Keratinocyte (primary cell): Measurements from ENCODE around the gene DKC1. TPM values are rescaled to one million over a fixed set of nuclear protein-coding genes. Genes with fewer than 3 reads are reported as not detected.
A peak's percentile ranks its signal among the peaks of the same experiment; 100 is the strongest.
"Not testable (repeated sequence)": the region's sequence is repeated elsewhere in the genome, so short reads cannot be mapped to it uniquely, and the experiment has no call there.

ENCODE experiments used
- DNase-seq: peaks from one replicate; pipeline ENCODE4 v3.0.0-alpha.2; 2011; ENCODE audit warnings: low read depth, missing footprints, low spot score
- FAIRE-seq: peaks from 2 replicates; lab custom pipeline; 2011; peaks lifted over from hg19 to GRCh38; lab: Jason Lieb, UNC
- H2AFZ ChIP-seq: 2 replicates; pipeline ENCODE4 v1.6.0; 2012; ENCODE audit warnings: low read length, control low read depth, inconsistent platforms; ENCODE audit not compliant: control insufficient read depth
- H3K27ac ChIP-seq: 2 replicates; pipeline ENCODE4 v1.5.1; 2011; ENCODE audit warnings: low read length; ENCODE audit not compliant: control insufficient read depth, insufficient read depth
- H3K27me3 ChIP-seq: 3 replicates; pipeline ENCODE4 v1.6.0; 2011; ENCODE audit warnings: low read length; ENCODE audit not compliant: control insufficient read depth, insufficient read depth; ENCODE audit errors: extremely low read depth
- H3K36me3 ChIP-seq, 2 experiments: 2 replicates in 1 of 2; 3 replicates in 1 of 2; pipeline ENCODE4 v1.5.1; 2011; ENCODE audit warnings: low read length in 2 of 2, mild to moderate bottlenecking in 1 of 2; ENCODE audit not compliant: control insufficient read depth in 2 of 2, insufficient read depth in 2 of 2; ENCODE audit errors: extremely low read depth in 1 of 2
- H3K4me1 ChIP-seq: 3 replicates; pipeline ENCODE4 v1.5.1; 2011; ENCODE audit warnings: low read length; ENCODE audit not compliant: control insufficient read depth, insufficient read depth; ENCODE audit errors: extremely low read depth
- H3K4me2 ChIP-seq: 3 replicates; pipeline ENCODE4 v1.6.0; 2011; ENCODE audit warnings: low read depth, low read length; ENCODE audit not compliant: control insufficient read depth, insufficient read depth; ENCODE audit errors: extremely low read depth
- H3K4me3 ChIP-seq, 3 experiments: fragments of 200-600 bp in 1 of 3; sonication (generic) in 1 of 3; 2 replicates in 2 of 3; 3 replicates in 1 of 3; pipeline ENCODE4 v1.5.1; 2011 to 2016; ENCODE audit warnings: low read length in 3 of 3, mild to moderate bottlenecking in 3 of 3, control low read depth in 2 of 3, inconsistent platforms in 1 of 3, low read depth in 1 of 3, mixed read lengths in 1 of 3, mixed run types in 1 of 3, moderate library complexity in 1 of 3; ENCODE audit not compliant: control insufficient read depth in 2 of 3, insufficient read depth in 2 of 3; ENCODE audit errors: extremely low read depth in 1 of 3
- H3K79me2 ChIP-seq: 2 replicates; pipeline ENCODE4 v1.6.0; 2012; ENCODE audit warnings: low read length; ENCODE audit not compliant: control insufficient read depth, insufficient read depth
- H3K9ac ChIP-seq: 3 replicates; pipeline ENCODE4 v1.6.0; 2011; ENCODE audit warnings: low read length; ENCODE audit not compliant: control insufficient read depth, insufficient read depth; ENCODE audit errors: extremely low read depth
- H3K9me1 ChIP-seq: 3 replicates; pipeline ENCODE4 v1.6.0; 2011; ENCODE audit warnings: low read length; ENCODE audit not compliant: control insufficient read depth, insufficient read depth; ENCODE audit errors: extremely low read depth
- H3K9me3 ChIP-seq: 2 replicates; pipeline ENCODE4 v1.5.1; 2012; ENCODE audit warnings: low read depth, low read length; ENCODE audit not compliant: control insufficient read depth
- H4K20me1 ChIP-seq: 3 replicates; pipeline ENCODE4 v1.6.0; 2011; ENCODE audit warnings: low read length; ENCODE audit not compliant: control insufficient read depth, insufficient read depth; ENCODE audit errors: extremely low read depth
- EZH2 ChIP-seq: IDR thresholded peaks from one replicate; pipeline ENCODE4 v1.6.1; 2012; ENCODE audit warnings: inconsistent platforms, mild to moderate bottlenecking, low read length, moderate library complexity
- dilution Hi-C: fragments of 300-500 bp; cut with MboI; formaldehyde crosslinking; loops from one replicate; pipeline ENCODE4 v1.7.0; 2020; ENCODE audit warnings: low sequenced_read_pairs; ENCODE audit not compliant: extremely low pct_ligation_motif_present
- polyA plus RNA-seq, 5 experiments: library from polyadenylated mRNA; depleted of rRNA in 3 of 5; stranded (reverse) in 3 of 5; stranded (forward) in 1 of 5; unstranded in 1 of 5; fragments of >200 nt; gene quantifications; 1 replicate in 1 of 5; 2 replicates in 3 of 5; 3 replicates in 1 of 5; pipeline versions ENCODE4 v1.2.1 to v1.2.3, GENCODE V29; 2011 to 2012; ENCODE audit warnings: missing spikeins in 2 of 5, low read depth in 1 of 5, low replicate concordance in 1 of 5
- TF ChIP-seq, protein P1 (sequence below), 3 experiments: IDR thresholded peaks in 1 of 3; conservative IDR thresholded peaks in 1 of 3; optimal IDR thresholded peaks in 1 of 3; 2 replicates in 2 of 3; 3 replicates in 1 of 3; pipeline versions ENCODE3 to v1.5.1; 2011; ENCODE audit warnings: low read length in 3 of 3, mild to moderate bottlenecking in 3 of 3, moderate library complexity in 2 of 3, control low read depth in 1 of 3, inconsistent platforms in 1 of 3; ENCODE audit not compliant: insufficient read depth in 2 of 3; ENCODE audit errors: extremely low read depth in 1 of 3

Gene DKC1
- polyA plus RNA-seq, 1 donor (not counting 4 experiments of a cell fraction or from before 2014, with no cell fraction given) = 80.7 TPM

DNA sequence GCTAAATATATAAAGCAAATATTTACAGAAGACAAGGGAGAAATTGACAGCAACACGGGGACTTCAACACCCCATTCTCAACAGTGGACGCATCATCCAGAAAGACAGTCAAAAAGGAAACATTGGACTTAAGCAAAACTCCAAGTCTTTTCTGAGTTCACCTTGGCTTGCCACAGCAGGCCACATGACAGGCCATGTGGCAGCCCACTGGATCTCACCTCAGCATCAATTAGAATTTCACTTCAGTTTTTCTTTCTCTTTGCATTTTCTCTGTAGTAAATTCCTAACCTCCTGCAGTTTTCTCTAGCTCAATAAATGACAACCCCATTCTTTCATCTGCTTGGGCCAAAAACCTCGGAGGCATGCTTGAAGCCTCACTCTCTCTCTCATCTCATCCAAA is 59.4 kb downstream of the DKC1 start:
- dilution Hi-C loops = no loop called here
- Histone ChIP-seq H3K4me3 (no peak overlapping the region), H3K36me3 (no peaks in the 10 kb centered on the region), H3K9me1 (no peaks in the 10 kb centered on the region), H3K27me3 (no peaks in the 10 kb centered on the region), H3K27ac (no peak overlapping the region), H2AFZ (no peak overlapping the region), H3K4me2 (no peak overlapping the region), H4K20me1 (no peaks in the 10 kb centered on the region), H3K4me1 (peaks cover 4% of the 10 kb centered on the region), H3K9me3 (no peaks in the 10 kb centered on the region), H3K9ac (no peak overlapping the region), H3K79me2 (no peaks in the 10 kb centered on the region)
- no peak for TF ChIP-seq EZH2
- TF ChIP-seq, protein P1, sequence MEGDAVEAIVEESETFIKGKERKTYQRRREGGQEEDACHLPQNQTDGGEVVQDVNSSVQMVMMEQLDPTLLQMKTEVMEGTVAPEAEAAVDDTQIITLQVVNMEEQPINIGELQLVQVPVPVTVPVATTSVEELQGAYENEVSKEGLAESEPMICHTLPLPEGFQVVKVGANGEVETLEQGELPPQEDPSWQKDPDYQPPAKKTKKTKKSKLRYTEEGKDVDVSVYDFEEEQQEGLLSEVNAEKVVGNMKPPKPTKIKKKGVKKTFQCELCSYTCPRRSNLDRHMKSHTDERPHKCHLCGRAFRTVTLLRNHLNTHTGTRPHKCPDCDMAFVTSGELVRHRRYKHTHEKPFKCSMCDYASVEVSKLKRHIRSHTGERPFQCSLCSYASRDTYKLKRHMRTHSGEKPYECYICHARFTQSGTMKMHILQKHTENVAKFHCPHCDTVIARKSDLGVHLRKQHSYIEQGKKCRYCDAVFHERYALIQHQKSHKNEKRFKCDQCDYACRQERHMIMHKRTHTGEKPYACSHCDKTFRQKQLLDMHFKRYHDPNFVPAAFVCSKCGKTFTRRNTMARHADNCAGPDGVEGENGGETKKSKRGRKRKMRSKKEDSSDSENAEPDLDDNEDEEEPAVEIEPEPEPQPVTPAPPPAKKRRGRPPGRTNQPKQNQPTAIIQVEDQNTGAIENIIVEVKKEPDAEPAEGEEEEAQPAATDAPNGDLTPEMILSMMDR (optimal IDR thresholded peaks at IDR 0.05 in 1 of 3, IDR thresholded peaks at IDR 0.05 in 1 of 3, conservative IDR thresholded peaks at IDR 0.05 in 1 of 3; ENCODE audit: extremely low read depth in 1 of 3, insufficient read depth in 2 of 3, low read length in 3 of 3) = no peak
- FAIRE-seq = no peak
- DNase-seq = no peak

GRCh38 chrX:154824638-154825037 is 62.0 kb downstream of the DKC1 start:
- Histone ChIP-seq H4K20me1 (no peaks in the 10 kb centered on the region), H3K9me1 (no peaks in the 10 kb centered on the region), H3K36me3 (no peaks in the 10 kb centered on the region), H3K4me3 (no peak overlapping the region), H3K4me1 (peaks cover 4% of the 10 kb centered on the region), H3K27ac (no peak overlapping the region), H3K9ac (no peak overlapping the region), H3K27me3 (no peaks in the 10 kb centered on the region), H3K9me3 (no peaks in the 10 kb centered on the region), H3K4me2 (peak overlapping the region; percentile 37), H2AFZ (no peak overlapping the region), H3K79me2 (no peaks in the 10 kb centered on the region)
- dilution Hi-C loops = no loop called here
- peak; percentile 30 for DNase-seq
- FAIRE-seq = peak; percentile 20
- TF ChIP-seq EZH2 = no peak
- TF ChIP-seq, protein P1 (optimal IDR thresholded peaks at IDR 0.05 in 1 of 3, IDR thresholded peaks at IDR 0.05 in 1 of 3, conservative IDR thresholded peaks at IDR 0.05 in 1 of 3; ENCODE audit: extremely low read depth in 1 of 3, insufficient read depth in 2 of 3, low read length in 3 of 3) = no peak

GRCh38 chrX:154825586-154825985 is 62.9 kb downstream of the DKC1 start:
- H3K27me3 ChIP-seq, H3K9me1 ChIP-seq, H2AFZ ChIP-seq, H3K36me3 ChIP-seq, H3K79me2 ChIP-seq, DNase-seq, H3K27ac ChIP-seq, H3K9me3 ChIP-seq, FAIRE-seq, H3K4me2 ChIP-seq, H4K20me1 ChIP-seq, H3K4me3 ChIP-seq, dilution Hi-C loops, H3K9ac ChIP-seq, H3K4me1 ChIP-seq: not testable (repeated sequence)
